ENCODE data around the gene DPP6. TPM values are rescaled to one million over a fixed set of nuclear protein-coding genes. Genes with fewer than 3 reads are reported as not detected.
"Not testable (repeated sequence)": the region's sequence is repeated elsewhere in the genome, so short reads cannot be mapped to it uniquely, and the experiment has no call there.

DPP6 gene
- polyA plus RNA-seq, 1 donor (not counting 4 experiments of a cell fraction or from before 2014, with no cell fraction given), result not detected

- H3K4me1 ChIP-seq (ENCODE audit: control insufficient read depth, extremely low read depth, insufficient read depth, low read length), result no peaks in the 10 kb centered on the region
- H2AFZ ChIP-seq (ENCODE audit: control insufficient read depth, low read length), result no peak overlapping the region
- no peaks in the 10 kb centered on the region for H3K27me3 ChIP-seq (ENCODE audit: control insufficient read depth, extremely low read depth, insufficient read depth, low read length)
- no peak overlapping the region for H3K4me2 ChIP-seq (ENCODE audit: control insufficient read depth, extremely low read depth, insufficient read depth, low read depth, low read length)
- no peak overlapping the region for H3K27ac ChIP-seq (ENCODE audit: control insufficient read depth, insufficient read depth, low read length)
- TF ChIP-seq CTCF (optimal IDR thresholded peaks at IDR 0.05 in 1 of 3, IDR thresholded peaks at IDR 0.05 in 1 of 3, conservative IDR thresholded peaks at IDR 0.05 in 1 of 3; ENCODE audit: extremely low read depth in 1 of 3, insufficient read depth in 2 of 3, low read length in 3 of 3) (no peak), EZH2 (IDR thresholded peaks at IDR 0.05; ENCODE audit: low read length) (no peak)
- dilution Hi-C loops (cut with MboI; ENCODE audit: extremely low pct_ligation_motif_present, low sequenced_read_pairs), result no loop called here
- H3K79me2 ChIP-seq (ENCODE audit: control insufficient read depth, insufficient read depth, low read length), result no peaks in the 10 kb centered on the region
- FAIRE-seq (no peak), DNase-seq (ENCODE audit: low read depth, low spot score) (no peak)
- no peak overlapping the region for H3K4me3 ChIP-seq (ENCODE audit: control insufficient read depth in 2 of 3, extremely low read depth in 1 of 3, insufficient read depth in 2 of 3, low read depth in 1 of 3, low read length in 3 of 3)
- no peaks in the 10 kb centered on the region for H4K20me1 ChIP-seq (ENCODE audit: control insufficient read depth, extremely low read depth, insufficient read depth, low read length)
- no peak overlapping the region for H3K9ac ChIP-seq (ENCODE audit: control insufficient read depth, extremely low read depth, insufficient read depth, low read length)
- no peaks in the 10 kb centered on the region for H3K9me1 ChIP-seq (ENCODE audit: control insufficient read depth, extremely low read depth, insufficient read depth, low read length)
- no peaks in the 10 kb centered on the region for H3K36me3 ChIP-seq (ENCODE audit: control insufficient read depth in 2 of 2, extremely low read depth in 1 of 2, insufficient read depth in 2 of 2, low read length in 2 of 2)
- H3K9me3 ChIP-seq (ENCODE audit: control insufficient read depth, low read depth, low read length), result peaks cover 8% of the 10 kb centered on the region
Measured at GRCh38 chr7:154677454-154677853, 625.3 kb downstream of the DPP6 start.

GRCh38 chr7:154678001-154678550 is 625.9 kb downstream of the DPP6 start:
- H3K9me3 ChIP-seq (ENCODE audit: control insufficient read depth, low read depth, low read length); dilution Hi-C loops (cut with MboI; ENCODE audit: extremely low pct_ligation_motif_present, low sequenced_read_pairs); H3K9ac ChIP-seq (ENCODE audit: control insufficient read depth, extremely low read depth, insufficient read depth, low read length); H3K36me3 ChIP-seq (ENCODE audit: control insufficient read depth in 2 of 2, extremely low read depth in 1 of 2, insufficient read depth in 2 of 2, low read length in 2 of 2); DNase-seq (ENCODE audit: low read depth, low spot score); H3K4me1 ChIP-seq (ENCODE audit: control insufficient read depth, extremely low read depth, insufficient read depth, low read length); H3K79me2 ChIP-seq (ENCODE audit: control insufficient read depth, insufficient read depth, low read length); H4K20me1 ChIP-seq (ENCODE audit: control insufficient read depth, extremely low read depth, insufficient read depth, low read length); H3K9me1 ChIP-seq (ENCODE audit: control insufficient read depth, extremely low read depth, insufficient read depth, low read length); H3K4me3 ChIP-seq (ENCODE audit: control insufficient read depth in 2 of 3, extremely low read depth in 1 of 3, insufficient read depth in 2 of 3, low read depth in 1 of 3, low read length in 3 of 3); H3K27me3 ChIP-seq (ENCODE audit: control insufficient read depth, extremely low read depth, insufficient read depth, low read length); H2AFZ ChIP-seq (ENCODE audit: control insufficient read depth, low read length); FAIRE-seq; H3K27ac ChIP-seq (ENCODE audit: control insufficient read depth, insufficient read depth, low read length); H3K4me2 ChIP-seq (ENCODE audit: control insufficient read depth, extremely low read depth, insufficient read depth, low read depth, low read length): not testable (repeated sequence)

All from keratinocyte (primary cell).